Fibroblast of skin of left quadriceps (primary cell): ENCODE measurements around the gene KRTAP12-1.
"Not testable (repeated sequence)": the region's sequence is repeated elsewhere in the genome, so short reads cannot be mapped to it uniquely, and the experiment has no call there.

Source experiments
- DNase-seq, 2 experiments: peaks; one replicate each; pipeline ENCODE4 v3.0.0-alpha.2; 2013; ENCODE audit warnings: low read depth in 2 of 2

Gene KRTAP12-1

GRCh38 chr21:44697811-44698734 is 16.1 kb upstream of the KRTAP12-1 start:
- DNase-seq: no peak

DNA sequence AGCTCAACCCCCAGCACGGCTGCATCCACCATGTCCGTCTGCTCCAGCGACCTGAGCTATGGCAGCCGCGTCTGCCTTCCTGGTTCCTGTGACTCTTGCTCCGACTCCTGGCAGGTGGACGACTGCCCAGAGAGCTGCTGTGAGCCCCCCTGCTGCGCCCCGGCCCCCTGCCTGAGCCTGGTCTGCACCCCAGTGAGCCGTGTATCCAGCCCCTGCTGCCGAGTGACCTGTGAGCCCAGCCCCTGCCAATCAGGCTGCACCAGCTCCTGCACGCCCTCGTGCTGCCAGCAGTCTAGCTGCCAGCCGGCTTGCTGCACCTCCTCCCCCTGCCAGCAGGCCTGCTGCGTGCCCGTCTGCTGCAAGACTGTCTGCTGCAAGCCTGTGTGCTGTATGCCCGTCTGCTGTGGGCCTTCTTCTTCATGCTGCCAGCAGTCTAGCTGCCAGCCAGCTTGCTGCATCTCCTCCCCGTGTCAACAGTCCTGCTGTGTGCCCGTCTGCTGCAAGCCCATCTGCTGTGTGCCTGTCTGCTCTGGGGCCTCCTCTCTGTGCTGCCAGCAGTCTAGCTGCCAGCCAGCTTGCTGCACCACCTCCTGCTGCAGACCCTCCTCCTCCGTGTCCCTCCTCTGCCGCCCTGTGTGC is 15.3 kb upstream of the KRTAP12-1 start, which contains the start of gene KRTAP10-12:
Gene KRTAP10-12, plus strand, starts transcription at position 1 of the 639 bp plus-strand sequence. Its CDS starts 30 bp downstream, at position 31.
- not testable (repeated sequence) for DNase-seq

DNA sequence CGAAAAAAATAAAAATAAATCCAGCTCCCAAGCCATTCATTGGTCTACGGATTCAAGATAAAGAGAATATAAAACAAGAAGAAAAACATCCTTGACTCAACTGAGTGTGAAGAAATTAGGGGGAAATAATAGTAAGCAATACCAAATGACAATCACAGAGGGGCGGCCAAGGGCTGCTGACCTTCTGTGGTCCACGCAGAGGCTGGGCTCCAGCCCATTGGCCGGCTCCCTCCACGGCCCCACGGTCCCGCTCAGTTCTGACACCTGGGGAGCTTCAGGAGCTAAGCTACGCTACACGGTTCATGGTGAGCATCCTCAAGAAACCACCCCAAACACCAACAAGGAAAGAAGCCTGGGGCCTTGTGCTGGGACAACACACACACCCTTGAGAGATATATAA is 14.6 kb upstream of the KRTAP12-1 start:
- DNase-seq: no peak

GRCh38 chr21:44695641-44696040 is 13.7 kb upstream of the KRTAP12-1 start:
- no peak for DNase-seq

DNA sequence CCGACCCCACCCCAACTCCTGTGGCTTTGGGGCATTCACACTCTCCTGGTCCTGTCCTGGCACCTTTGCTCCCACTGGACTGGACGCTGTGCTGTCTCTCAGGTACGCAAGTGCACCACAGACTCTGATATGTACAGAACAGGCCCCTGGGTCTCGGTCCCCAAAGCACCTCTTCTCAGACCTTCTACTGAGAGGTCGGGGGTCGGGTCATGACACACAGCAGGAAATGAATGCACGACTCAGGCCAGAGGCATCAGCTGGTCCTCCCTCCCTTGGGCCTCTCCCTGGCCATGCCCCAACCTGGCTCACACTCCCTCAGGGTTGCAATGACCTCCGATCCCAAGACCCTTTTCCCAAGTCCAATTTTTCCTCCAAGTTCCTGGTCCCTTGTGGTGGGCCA is 13.2 kb upstream of the KRTAP12-1 start:
- no peak for DNase-seq

DNA sequence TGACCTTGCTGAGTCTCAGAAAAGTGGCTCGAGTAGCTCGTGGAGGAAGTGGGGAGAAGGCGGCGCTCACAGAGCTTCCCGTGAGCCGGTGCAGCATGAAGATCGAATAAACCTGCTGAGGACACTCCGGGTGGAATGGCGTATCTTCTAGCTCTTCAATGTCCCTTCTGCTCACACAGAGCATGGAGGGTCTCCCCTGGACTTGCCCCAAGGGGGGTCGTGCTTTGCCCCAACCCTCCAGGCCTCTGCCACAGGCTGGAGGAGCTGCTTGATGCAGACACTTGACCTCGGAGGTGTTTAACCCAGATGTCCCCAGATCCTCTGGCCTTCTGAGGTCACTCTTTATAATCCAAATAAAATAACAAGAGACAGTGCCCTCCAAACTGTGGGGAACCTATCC is 12.8 kb upstream of the KRTAP12-1 start:
- DNase-seq: no peak

DNA sequence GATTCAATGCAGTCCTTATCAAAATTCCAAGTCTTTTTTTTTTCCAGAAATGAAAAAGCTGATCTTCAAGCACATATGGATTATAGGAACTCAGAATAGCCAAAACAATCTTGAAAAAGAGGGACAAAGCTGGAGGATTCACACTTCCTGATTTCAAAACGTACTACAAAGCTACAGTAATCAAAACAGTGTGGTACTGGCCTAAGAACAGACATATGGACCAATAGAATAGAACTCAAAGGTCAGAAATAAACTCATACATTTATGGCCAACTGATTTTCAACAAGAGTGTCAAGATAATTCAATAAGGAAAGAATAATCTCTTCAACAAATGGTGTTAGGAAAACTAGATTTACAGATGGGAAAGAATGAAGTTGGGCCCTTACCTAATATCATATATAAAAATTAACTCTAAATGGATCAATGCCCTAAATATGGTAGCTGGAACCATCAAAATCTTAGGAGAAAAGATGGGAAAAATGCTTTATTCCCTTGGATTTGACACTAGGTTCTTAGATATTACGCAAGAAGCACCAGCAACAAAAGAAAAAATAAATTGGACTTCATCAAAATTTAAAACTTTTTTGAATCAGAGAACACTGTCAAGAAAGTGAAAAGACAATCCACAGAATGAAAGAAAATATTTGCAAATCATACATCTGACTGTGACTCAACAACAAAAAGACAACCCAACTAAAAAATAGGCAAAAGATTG is 11.0 kb upstream of the KRTAP12-1 start:
- no peak for DNase-seq

DNA sequence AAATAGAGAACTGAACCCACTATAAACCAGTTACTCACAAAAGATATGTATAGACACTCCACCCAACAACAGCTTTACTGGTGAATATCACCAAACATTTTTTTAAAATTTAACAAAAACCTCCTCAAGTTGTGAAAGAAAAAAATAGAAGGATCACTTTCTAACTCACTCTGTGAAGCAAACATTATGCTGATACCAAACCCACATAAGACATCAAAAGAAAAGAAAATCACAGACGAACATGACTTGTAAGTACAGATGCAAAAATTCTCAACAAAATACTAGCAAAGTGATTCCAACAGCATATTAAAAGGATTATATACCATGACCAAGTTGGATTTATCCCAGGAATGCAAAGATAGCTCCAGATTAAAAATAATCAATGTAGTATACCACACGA is 9.7 kb upstream of the KRTAP12-1 start:
- no peak for DNase-seq

DNA sequence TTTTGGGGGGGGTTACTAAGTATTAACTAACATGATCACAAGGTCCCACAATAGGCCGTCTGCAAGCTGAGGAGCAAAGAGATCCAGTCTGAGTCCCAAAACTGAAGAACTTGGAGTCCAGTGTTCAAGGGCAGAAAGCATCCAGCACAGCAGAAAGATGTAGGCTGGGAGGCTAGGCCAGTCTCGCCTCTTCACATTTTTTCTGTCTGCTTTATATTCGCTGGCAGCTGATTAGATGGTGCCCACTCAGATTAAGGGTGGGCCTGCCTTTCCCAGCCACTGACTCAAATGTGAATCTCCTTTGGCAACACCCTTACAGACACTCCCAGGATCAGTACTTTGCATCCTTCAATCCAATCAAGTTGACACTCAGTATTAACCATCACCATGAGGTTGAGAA is 7.8 kb upstream of the KRTAP12-1 start:
- not testable (repeated sequence) for DNase-seq

DNA sequence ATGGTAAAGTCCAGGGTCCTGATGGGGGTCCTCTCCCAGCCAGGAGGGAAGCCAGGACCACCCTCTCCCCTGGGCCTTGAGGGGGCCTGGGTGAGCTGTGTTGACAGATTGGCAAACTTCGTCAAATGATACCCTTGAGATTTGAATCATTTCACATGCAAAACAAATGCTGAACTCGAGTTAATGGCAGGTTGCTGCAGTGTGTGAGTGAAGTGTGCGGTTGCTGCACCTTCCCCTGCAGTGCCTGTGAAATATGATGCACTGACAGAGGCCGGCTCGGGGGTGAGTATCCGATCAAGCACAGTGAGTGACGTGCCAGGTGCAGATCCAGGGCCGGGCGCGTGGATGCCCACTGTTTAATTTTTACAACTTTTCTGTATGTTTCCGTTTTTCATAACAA is 5.7 kb upstream of the KRTAP12-1 start:
- DNase-seq: no peak

- DNase-seq: no peak
Measured at GRCh38 chr21:44686843-44687561, 5.0 kb upstream of the KRTAP12-1 start.

- no peak for DNase-seq
Measured at GRCh38 chr21:44686000-44686781, 4.2 kb upstream of the KRTAP12-1 start.

GRCh38 chr21:44685050-44685449 is 3.1 kb upstream of the KRTAP12-1 start:
- DNase-seq: not testable (repeated sequence)

DNA sequence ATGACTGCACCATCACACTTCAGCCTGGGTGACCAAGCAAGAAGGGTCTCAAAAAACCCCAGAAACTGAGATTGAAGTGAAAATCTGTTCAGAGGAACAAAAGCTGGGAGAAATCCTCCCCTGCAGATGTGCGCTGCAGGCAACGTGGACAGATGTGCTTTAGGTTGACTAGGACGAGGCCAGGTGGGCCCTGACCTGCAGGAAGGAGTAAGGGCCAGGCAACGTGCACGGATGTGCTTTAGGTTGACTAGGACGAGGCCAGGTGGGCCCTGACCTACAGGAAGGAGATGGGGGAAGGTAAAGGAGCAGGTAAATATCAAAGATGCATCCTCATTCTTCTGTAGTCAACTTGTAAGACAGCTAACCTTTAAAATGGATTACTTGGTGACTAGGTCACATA is 2.5 kb upstream of the KRTAP12-1 start:
- no peak for DNase-seq

DNA sequence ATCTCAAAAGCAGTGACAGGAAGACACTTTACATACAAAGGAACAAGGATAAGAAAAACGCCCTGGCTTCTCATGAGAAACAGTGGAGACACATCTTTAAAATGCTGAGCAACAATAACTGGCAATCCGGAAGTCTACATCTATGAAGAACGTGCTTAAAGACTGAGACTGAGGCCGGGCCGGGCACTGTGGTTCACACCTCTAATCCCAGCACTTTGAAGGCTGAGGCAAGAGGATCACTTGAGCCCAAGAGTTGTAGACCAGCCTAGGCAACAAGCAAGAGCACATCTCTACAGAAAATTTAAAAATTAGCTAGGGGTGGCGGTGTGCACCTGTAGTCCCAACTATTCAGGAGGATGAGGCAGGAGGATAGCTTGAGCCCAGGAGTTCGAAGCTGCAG is 2.1 kb upstream of the KRTAP12-1 start:
- DNase-seq: no peak

DNA sequence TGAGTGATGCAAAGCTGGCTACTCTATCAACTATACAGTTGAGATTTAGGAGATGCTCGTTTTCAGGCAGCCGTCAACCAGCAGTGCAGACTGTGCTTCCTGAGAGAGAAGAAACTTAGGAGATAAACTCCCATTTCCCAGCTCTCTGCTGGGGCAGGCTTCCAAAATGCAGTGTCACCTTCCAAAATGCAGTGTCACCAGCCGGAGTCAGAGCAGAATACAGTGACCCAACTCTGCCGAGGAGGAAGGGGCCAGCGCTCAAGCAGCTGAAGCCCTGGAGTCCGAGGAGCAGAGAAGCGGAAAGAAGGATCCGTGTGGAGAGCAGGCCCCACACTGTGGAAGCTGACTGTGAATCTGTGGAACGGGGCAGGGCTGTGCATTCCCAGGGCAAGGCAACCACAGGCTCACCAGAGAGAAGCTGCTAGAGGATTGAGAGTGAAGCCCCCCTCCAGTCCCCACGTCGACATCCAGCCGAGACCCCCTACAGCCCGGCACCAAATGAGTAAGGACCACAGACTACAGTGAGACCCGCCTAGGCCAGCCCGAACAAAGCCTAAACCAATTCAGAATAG is 703 bp upstream of the KRTAP12-1 start:
- no peak for DNase-seq

DNA sequence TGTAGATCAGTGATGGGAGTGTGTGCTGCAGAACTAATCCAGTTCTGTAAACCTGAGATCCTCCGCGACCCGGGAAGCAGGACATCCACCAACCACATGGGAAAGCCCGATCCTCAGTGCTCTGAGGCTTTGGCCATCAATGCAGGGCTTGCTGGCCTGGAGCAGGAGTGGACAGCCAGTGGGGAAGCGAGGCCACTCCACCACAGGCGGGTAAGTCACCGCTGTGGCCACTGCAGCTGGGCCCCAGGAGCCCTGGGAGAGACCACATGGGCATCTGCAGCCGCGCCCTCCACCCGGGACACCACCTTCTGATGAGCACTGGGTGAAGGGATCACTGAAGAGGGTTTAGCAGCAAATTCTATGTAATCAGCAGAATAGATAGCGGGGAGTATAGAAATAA is 811 bp downstream of the KRTAP12-1 start:
- DNase-seq: no peak

GRCh38 chr21:44677881-44678280 is 4.1 kb downstream of the KRTAP12-1 start:
- no peak for DNase-seq

DNA sequence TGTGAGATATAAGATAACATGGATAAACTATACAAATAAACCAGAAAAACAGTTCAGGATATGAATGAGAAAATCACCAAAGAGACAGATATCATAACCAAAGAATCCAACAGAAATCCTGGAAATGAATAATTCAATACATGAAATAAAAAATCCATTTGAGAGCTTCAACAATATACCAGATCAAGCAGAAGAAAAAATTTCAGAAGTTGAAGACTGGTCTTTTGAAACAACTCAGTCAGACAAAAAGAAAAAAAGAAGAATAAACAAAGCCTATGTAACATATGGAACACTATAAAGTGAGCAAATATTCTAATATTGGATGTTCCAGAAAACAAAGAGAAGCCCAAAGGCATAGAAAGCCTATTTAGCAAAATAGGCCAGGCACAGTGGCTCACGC is 10.1 kb downstream of the KRTAP12-1 start:
- no peak for DNase-seq

DNA sequence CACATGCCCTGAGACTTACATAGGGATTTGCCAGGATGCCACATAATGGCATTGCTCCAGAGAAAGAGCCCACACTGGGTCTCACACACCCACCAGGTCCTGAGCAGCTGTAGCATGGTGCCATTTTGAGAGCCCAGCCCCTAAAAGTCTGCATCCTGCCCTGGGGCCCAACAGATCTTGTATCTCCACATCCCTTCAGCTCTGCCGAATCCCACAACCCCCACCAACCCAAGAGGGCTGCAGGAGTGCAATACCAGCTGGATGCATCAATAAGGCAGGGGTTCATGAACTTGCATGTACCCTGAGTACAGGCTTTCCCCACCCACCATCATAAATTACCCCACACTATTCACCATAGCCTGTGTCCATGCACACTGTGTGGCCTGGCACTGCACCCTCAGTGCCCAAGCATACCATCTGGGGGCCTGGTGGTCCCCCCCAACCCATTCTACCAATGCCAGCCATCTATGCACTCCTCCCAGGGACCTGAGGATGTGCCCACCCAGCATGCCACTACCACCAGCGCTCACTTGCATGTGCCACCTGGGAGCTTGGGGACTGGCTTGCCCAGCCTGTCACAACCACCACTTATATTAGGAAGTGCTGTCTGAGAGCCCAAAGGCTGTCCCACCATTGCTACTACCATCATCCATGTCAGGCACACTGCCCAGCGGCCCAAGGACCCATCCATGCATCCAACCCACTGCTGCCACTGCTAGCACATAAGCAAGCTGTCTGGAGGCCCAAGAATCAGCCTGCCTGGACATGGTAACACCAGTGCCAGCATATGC is 11.1 kb downstream of the KRTAP12-1 start:
- no peak for DNase-seq
